IPS-15b (cell line): ENCODE results near the gene STXBP2.

Experiments
- H3K27me3 ChIP-seq: one replicate; pipeline ENCODE4 v1.6.1; 2013; ENCODE audit warnings: low read length; ENCODE audit not compliant: control insufficient read depth, insufficient read depth
- H3K36me3 ChIP-seq: one replicate; pipeline ENCODE4 v1.6.1; 2013; ENCODE audit warnings: low read length; ENCODE audit not compliant: control insufficient read depth, insufficient read depth
- H3K4me1 ChIP-seq: one replicate; pipeline ENCODE4 v1.6.1; 2013; ENCODE audit warnings: mild to moderate bottlenecking, low read length; ENCODE audit not compliant: control insufficient read depth, insufficient read depth
- H3K4me3 ChIP-seq: one replicate; pipeline ENCODE4 v1.5.1; 2013; ENCODE audit warnings: low read depth, low read length
- H3K9ac ChIP-seq: one replicate; pipeline ENCODE4 v1.6.1; 2013; ENCODE audit warnings: low read depth, mild to moderate bottlenecking, low read length
- H3K9me3 ChIP-seq: one replicate; pipeline ENCODE4 v1.6.1; 2013; ENCODE audit warnings: mild to moderate bottlenecking, low read length; ENCODE audit not compliant: control insufficient read depth, insufficient read depth

STXBP2 gene

DNA sequence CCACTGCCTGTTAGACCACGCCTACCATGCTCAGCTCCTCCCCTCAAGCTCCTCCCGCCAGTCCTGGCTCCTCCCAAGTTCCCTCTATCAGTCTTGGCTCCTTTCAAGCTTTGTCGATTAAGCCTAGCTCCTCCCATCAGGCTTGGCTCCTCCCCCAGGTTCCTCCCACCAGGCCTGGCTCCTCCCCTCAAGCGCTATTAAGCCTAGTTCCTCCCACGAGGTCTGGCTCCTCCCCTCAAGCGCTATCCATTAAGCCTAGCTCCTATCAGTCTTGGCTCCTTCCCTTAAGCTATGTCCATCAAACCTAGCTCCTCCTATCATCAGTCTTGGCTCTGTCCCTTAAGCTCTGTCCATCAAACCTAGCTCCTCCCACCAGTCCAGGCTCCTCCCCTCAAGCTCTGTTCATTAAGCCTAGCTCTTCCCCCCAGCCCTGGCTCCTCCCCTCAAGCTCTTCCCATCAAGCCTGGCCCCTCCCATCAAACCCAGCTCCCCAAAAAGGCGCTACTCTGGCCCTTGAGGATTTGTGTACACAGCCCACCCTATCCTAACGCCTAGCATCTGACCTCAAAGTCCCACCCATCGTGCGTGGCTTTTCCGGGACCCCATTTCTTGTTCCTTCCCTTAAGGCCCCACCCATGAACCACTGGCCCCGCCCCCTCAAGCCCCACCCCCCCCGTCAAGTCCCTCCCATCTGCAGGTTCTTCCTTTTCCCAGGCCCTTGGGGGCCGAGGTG lies 31.3 kb upstream of the STXBP2 start:
- no peaks in the 10 kb centered on the region for H3K4me1 ChIP-seq
- H3K4me3 ChIP-seq, result no peak overlapping the region
- H3K9ac ChIP-seq, result no peak overlapping the region
- no peaks in the 10 kb centered on the region for H3K9me3 ChIP-seq
- peaks cover 23% of the 10 kb centered on the region for H3K36me3 ChIP-seq
- no peaks in the 10 kb centered on the region for H3K27me3 ChIP-seq

DNA sequence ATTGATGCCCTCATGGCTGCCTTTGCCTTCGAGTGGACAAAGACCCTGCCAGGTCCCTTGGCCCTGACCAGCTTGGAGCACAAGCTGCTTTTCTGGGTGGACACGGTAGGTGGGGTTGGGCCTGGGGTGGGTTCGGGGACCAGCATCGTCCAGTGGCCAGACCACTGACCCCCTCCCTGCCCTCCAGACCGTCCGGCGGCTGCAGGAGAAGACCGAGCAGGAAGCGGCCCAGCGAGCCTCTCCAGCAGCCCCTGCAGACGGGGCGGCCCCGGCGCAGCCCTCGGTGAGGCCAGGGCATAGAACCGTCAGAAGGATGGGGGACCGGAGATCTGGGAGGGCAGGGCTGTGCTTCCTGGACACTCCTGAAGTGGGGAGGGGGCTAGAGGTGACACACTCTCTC lies 30.6 kb upstream of the STXBP2 start:
- H3K4me3 ChIP-seq, result no peak overlapping the region
- no peaks in the 10 kb centered on the region for H3K27me3 ChIP-seq
- no peak overlapping the region for H3K9ac ChIP-seq
- H3K4me1 ChIP-seq, result no peaks in the 10 kb centered on the region
- H3K36me3 ChIP-seq, result peaks cover 27% of the 10 kb centered on the region
- H3K9me3 ChIP-seq, result no peaks in the 10 kb centered on the region

DNA sequence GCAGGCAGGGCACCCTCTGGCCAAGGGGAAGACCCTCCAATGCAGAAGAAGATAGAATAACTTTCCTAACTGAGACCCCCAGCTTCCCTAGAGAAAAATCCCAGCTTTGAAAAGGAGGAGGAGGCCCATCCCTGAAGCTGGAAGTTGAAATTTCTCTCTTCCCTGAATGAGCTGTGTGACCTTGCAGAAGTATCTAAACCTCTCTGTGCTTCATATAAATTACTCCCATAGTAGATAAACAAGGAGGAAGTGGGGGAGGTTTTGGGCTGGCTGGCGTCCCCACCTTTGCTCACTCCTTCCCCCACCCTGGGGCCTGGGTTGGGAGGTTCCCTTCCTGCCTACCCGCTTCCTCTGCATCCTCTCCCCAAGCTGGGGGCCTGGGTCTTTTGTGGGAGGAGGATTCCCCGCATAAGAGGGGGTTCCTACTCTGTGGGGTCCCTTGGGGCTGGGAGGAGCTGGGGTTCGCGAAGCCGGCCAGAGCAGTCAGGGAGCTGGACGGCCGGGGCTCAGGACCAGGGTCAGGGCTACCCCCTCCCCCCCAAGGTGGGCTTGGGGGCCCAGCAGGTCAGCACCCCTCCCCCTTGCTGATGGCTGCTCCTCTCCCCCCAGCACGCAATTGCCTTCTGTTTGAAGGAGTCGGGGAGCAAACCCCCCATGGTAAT lies 29.6 kb upstream of the STXBP2 start:
- Histone ChIP-seq H3K36me3 (peaks cover 28% of the 10 kb centered on the region), H3K9ac (no peak overlapping the region), H3K27me3 (no peaks in the 10 kb centered on the region), H3K4me3 (no peak overlapping the region), H3K4me1 (no peaks in the 10 kb centered on the region), H3K9me3 (no peaks in the 10 kb centered on the region)

DNA sequence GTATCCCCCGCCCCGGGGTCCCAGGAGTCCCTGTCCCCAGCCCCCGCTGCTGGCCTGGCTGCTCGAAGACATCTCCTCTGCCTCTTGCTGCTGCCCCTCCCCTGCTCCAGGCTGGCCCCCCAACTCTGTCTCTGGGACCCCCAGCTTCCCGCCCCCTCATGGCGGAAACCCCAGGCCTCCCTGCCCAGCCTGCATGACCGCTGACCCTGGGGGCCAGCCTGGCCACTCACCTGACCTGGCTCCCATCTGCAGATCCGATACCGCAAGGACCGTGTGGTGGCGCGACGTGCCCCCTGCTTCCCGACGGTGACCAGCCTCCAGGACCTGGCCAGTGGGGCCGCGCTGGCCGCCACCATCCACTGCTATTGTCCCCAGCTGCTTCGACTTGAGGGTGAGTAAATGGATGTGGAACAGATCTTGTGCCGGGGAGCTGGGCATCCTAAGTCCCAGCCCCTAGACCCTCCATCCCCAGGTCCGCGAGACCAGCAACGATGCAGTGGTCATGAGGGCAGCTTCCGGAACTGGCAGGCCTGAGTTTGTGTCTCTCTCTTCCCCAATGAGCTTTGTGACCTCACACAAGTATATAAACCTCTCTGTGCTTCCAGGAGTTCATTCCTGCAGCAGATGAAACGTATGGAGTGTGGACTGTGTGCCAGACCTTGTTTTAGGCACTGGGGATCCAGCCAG lies 28.9 kb upstream of the STXBP2 start:
- Histone ChIP-seq H3K9me3 (no peaks in the 10 kb centered on the region), H3K4me1 (no peaks in the 10 kb centered on the region), H3K9ac (no peak overlapping the region), H3K27me3 (no peaks in the 10 kb centered on the region), H3K4me3 (no peak overlapping the region), H3K36me3 (peaks cover 28% of the 10 kb centered on the region)

DNA sequence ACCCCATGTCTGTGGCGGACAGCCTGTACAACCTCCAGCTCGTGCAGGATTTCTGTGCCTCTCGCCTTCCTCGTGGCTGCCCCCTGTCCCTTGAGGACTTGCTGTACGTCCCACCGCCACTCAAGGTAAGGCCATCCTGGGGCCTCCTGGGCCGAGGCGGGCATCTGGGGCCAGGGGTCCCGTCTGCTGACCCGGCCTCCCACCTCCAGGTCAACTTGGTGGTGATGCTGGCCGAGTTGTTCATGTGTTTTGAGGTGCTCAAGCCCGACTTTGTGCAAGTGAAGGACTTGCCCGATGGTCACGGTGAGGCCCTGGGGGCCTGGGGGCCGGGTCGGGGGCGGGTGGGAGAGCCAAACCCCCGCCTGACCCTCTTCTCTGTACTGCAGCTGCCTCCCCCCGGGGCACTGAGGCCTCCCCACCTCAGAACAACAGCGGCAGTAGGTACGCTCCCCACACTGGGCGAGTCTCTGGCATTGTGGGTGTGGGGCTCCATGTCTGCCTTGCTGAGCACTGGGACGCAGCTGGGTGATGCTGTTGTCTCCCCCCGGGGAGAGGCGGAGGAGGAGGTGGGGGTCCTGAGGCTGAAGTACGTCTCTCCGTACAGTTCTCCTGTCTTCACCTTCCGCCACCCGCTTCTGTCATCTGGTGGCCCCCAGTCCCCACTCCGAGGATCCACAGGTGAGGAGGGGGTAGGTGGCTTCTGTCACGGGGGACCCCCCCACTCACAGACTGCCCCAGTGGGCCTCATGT lies 26.2 kb upstream of the STXBP2 start:
- no peaks in the 10 kb centered on the region for H3K4me1 ChIP-seq
- H3K4me3 ChIP-seq, result no peak overlapping the region
- H3K36me3 ChIP-seq, result peaks cover 33% of the 10 kb centered on the region
- H3K27me3 ChIP-seq, result no peaks in the 10 kb centered on the region
- no peak overlapping the region for H3K9ac ChIP-seq
- H3K9me3 ChIP-seq, result no peaks in the 10 kb centered on the region

DNA sequence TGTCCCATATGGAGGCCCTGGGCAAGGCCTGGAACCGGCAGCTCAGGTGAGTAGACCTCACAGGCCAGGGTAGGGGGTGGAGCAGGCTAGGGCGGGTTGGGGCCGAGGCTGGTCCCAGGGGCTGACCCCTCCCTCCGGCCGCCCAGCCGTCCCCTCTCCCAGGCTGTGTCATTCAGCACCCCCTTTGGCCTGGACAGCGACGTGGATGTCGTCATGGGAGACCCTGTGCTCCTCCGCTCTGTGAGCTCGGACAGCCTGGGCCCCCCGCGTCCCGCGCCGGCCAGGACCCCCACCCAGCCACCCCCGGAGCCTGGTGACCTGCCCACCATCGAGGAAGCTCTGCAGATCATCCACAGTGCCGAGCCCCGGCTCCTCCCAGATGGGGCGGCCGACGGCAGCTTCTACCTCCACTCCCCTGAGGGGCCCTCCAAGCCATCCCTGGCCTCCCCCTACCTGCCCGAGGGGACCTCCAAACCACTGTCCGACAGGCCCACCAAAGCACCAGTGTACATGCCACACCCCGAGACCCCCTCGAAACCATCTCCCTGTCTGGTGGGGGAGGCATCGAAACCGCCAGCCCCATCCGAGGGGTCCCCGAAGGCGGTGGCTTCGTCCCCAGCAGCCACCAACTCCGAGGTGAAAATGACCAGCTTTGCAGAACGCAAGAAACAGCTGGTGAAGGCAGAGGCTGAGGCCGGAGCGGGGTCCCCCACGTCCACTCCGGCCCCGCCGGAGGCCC lies 25.2 kb upstream of the STXBP2 start:
- H3K27me3 ChIP-seq, result no peaks in the 10 kb centered on the region
- no peaks in the 10 kb centered on the region for H3K9me3 ChIP-seq
- no peak overlapping the region for H3K9ac ChIP-seq
- H3K4me3 ChIP-seq, result no peak overlapping the region
- H3K36me3 ChIP-seq, result peaks cover 30% of the 10 kb centered on the region
- no peaks in the 10 kb centered on the region for H3K4me1 ChIP-seq

DNA sequence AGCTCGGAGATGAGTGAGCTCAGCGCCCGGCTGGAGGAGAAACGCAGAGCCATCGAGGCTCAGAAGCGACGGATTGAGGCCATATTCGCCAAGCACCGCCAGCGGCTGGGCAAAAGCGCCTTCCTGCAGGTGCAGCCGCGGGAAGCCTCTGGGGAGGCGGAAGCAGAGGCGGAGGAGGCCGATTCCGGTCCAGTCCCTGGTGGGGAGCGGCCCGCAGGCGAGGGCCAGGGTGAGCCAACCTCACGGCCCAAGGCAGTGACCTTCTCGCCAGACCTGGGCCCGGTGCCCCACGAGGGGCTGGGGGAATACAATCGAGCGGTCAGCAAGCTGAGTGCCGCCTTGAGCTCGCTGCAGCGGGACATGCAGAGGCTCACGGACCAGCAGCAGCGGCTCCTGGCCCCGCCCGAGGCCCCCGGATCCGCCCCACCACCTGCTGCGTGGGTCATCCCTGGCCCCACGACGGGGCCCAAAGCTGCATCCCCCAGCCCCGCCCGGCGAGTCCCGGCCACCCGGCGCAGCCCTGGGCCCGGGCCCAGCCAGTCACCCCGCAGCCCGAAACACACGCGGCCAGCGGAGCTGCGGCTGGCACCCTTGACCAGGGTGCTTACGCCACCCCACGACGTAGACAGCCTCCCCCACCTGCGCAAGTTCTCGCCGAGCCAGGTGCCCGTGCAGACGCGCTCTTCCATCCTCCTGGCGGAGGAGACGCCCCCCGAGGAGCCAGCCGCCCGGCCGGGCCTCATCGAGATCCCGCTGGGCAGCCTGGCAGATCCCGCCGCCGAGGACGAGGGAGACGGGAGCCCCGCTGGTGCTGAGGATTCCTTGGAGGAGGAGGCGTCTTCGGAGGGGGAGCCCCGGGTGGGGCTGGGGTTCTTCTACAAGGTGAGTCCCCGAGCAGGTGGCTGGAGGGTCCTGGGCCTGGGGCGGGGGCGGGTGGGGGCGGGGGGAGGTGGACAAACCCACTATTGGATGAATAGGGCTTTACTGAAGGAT lies 24.3 kb upstream of the STXBP2 start:
- H3K4me3 ChIP-seq, result no peak overlapping the region
- no peaks in the 10 kb centered on the region for H3K9me3 ChIP-seq
- H3K36me3 ChIP-seq, result peaks cover 34% of the 10 kb centered on the region
- no peak overlapping the region for H3K9ac ChIP-seq
- no peaks in the 10 kb centered on the region for H3K4me1 ChIP-seq
- H3K27me3 ChIP-seq, result no peaks in the 10 kb centered on the region

DNA sequence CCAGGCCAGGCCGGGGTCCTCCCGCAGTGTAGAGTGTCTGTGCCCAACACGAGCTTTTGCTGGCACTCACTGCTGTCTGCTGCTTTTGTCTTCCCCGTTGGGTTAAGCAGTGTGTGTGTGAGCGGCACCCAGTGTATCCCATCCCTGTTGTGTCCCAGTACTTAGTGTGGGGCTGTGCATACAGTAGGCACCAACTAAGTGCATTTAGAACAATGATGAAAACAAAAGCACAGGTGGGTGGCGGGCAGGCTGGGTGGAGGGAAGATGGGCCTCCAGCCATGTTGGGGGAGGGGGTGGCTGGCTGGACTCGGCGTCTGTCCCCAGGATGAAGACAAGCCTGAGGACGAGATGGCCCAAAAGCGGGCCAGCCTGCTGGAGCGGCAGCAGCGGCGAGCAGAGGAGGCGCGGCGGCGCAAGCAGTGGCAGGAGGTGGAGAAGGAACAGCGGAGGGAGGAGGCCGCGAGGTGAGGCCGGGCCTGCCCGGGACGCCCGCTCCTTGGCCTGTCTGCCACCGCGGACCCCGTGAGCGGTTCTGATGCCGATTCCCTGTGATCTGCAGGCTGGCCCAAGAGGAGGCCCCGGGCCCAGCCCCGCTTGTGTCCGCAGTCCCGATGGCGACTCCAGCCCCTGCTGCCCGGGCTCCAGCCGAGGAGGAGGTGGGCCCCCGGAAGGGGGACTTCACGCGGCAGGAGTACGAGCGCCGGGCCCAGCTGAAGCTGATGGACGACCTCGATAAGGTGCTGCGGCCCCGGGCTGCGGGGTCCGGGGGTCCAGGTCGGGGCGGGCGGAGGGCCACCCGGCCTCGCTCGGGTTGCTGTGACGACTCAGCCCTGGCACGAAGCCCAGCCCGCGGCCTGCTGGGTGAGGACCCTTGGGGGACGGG lies 21.8 kb upstream of the STXBP2 start:
- Histone ChIP-seq H3K36me3 (peaks cover 28% of the 10 kb centered on the region), H3K4me3 (no peak overlapping the region), H3K4me1 (no peaks in the 10 kb centered on the region)

DNA sequence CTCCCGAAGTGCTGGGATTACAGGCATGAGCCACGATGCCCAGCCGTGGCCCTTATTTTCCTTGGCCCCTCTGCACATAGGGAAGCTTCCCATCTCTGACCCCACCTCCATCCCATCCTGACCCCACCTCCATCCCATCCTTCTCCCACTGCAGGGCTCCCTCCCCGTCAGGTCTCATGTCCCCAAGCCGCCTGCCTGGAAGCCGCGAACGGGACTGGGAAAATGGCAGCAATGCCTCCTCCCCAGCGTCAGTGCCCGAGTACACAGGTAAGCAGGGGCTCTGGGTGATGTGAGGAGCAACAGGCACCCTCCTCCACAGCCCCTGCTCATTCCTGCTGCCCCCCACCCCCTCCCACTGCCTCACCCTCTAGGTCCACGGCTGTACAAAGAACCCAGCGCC lies 19.7 kb upstream of the STXBP2 start:
- no peaks in the 10 kb centered on the region for H3K4me1 ChIP-seq
- no peak overlapping the region for H3K4me3 ChIP-seq
- no peak overlapping the region for H3K9ac ChIP-seq

More for the DNA sequence above, 21.8 kb upstream of the STXBP2 start:
- Histone ChIP-seq H3K9me3 (no peaks in the 10 kb centered on the region), H3K27me3 (no peaks in the 10 kb centered on the region), H3K9ac (no peak overlapping the region)

DNA sequence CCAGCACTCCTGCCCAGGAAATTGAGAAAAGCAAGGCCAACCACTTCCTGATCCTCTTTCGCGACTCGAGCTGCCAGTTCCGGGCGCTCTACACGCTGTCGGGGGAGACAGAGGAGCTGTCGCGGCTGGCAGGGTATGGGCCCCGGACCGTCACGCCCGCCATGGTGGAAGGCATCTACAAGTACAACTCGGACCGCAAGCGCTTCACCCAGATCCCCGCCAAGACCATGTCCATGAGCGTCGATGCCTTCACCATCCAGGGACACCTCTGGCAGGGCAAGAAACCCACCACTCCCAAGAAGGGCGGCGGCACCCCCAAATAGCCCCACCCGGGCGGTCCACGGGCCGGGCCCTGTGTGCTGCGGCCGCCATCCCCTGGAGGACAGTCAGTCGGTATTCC lies 19.2 kb upstream of the STXBP2 start:
- peaks cover 36% of the 10 kb centered on the region for H3K36me3 ChIP-seq
- no peak overlapping the region for H3K9ac ChIP-seq
- H3K9me3 ChIP-seq, result no peaks in the 10 kb centered on the region
- no peaks in the 10 kb centered on the region for H3K4me1 ChIP-seq
- no peaks in the 10 kb centered on the region for H3K27me3 ChIP-seq
- H3K4me3 ChIP-seq, result no peak overlapping the region

More for the DNA sequence above, 19.7 kb upstream of the STXBP2 start:
- Histone ChIP-seq H3K27me3 (no peaks in the 10 kb centered on the region), H3K36me3 (peaks cover 30% of the 10 kb centered on the region), H3K9me3 (no peaks in the 10 kb centered on the region)
